Mononuclear cell (primary cell): ENCODE data around the gene ARID4A. TPM values are rescaled to one million over a fixed set of nuclear protein-coding genes. Genes with fewer than 3 reads are reported as not detected.
A peak's percentile ranks its signal among the peaks of the same experiment; 100 is the strongest.
"Not testable (repeated sequence)": the region's sequence is repeated elsewhere in the genome, so short reads cannot be mapped to it uniquely, and the experiment has no call there.

Source experiments
- H3K27me3 ChIP-seq: 2 replicates; pipeline ENCODE4 v1.6.0; 2011; ENCODE audit warnings: low read length, control low read depth; ENCODE audit not compliant: insufficient read depth
- H3K4me1 ChIP-seq: 2 replicates; pipeline ENCODE4 v1.5.1; 2011; ENCODE audit warnings: mild to moderate bottlenecking, low read length, control low read depth; ENCODE audit not compliant: insufficient read depth
- H3K4me3 ChIP-seq: 2 replicates; pipeline ENCODE4 v1.5.1; 2011; ENCODE audit warnings: mild to moderate bottlenecking, low read length, moderate library complexity
- H3K9me3 ChIP-seq: 2 replicates; pipeline ENCODE4 v1.5.1; 2011; ENCODE audit warnings: low read depth, mild to moderate bottlenecking, control low read depth, low read length
- total RNA-seq: library from RNA; depleted of rRNA; stranded (reverse); fragments of >200 nt; gene quantifications from one replicate; pipeline ENCODE4 v1.2.3, GENCODE V29; 2012

ARID4A gene, protein sequence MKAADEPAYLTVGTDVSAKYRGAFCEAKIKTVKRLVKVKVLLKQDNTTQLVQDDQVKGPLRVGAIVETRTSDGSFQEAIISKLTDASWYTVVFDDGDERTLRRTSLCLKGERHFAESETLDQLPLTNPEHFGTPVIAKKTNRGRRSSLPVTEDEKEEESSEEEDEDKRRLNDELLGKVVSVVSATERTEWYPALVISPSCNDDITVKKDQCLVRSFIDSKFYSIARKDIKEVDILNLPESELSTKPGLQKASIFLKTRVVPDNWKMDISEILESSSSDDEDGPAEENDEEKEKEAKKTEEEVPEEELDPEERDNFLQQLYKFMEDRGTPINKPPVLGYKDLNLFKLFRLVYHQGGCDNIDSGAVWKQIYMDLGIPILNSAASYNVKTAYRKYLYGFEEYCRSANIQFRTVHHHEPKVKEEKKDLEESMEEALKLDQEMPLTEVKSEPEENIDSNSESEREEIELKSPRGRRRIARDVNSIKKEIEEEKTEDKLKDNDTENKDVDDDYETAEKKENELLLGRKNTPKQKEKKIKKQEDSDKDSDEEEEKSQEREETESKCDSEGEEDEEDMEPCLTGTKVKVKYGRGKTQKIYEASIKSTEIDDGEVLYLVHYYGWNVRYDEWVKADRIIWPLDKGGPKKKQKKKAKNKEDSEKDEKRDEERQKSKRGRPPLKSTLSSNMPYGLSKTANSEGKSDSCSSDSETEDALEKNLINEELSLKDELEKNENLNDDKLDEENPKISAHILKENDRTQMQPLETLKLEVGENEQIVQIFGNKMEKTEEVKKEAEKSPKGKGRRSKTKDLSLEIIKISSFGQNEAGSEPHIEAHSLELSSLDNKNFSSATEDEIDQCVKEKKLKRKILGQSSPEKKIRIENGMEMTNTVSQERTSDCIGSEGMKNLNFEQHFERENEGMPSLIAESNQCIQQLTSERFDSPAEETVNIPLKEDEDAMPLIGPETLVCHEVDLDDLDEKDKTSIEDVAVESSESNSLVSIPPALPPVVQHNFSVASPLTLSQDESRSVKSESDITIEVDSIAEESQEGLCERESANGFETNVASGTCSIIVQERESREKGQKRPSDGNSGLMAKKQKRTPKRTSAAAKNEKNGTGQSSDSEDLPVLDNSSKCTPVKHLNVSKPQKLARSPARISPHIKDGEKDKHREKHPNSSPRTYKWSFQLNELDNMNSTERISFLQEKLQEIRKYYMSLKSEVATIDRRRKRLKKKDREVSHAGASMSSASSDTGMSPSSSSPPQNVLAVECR
- 58.0 TPM for total RNA-seq

DNA sequence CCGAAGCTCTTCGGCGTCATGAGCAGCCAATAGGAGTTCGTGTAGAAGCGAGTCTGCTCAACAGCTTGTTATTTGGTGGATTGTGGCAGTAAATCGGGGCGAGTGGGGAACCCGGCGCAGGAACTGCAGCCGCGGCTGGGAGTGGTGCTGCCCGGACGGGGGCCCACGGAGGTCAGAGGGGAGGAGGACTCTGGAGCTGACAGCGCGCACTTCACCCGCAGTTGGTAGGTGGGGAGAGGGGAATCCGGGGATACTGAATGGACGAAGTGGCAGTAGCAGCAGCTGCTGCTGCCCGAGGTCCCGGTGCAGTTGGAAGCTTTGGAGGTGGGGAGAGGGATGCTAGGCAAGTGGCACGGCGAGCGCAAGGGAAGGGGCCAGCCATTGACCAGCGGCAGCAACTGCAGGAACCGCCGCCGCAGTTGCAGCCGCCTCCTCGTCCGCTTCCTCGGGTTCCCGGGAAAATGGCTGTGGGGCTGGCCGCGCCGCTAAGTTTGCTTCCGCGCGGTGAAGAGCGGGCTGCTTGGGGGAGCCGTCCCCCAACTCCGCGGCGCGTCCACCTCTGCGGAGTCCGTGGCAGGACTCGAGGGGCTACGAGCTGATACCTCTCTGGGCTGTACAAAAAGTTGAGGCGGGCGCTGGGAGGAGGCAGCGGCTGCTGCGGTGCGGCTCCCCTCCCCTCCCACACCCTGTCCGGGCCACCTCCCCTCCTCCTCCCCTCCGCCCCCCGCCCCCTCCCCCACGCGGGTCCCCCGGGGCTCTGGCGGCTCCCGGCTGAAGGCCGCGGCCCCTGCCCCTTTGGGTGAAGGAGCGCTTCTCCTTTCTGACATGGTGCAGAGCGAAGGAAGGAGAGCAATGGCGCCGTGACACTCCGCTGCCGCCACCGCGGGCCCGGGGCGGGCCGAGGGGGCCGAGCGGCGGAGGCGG is at the start of gene ARID4A:
ARID4A (plus strand) TSS at position 79 of the 924 bp plus-strand sequence. CDS start 1,300 bp downstream, outside the sequence.
- Histone ChIP-seq H3K4me3 (peak within 1 kb of the TSS; percentile 100), H3K4me1 (peaks cover 37% of the 10 kb centered on the region), H3K27me3 (no peaks in the 10 kb centered on the region), H3K9me3 (no peaks in the 10 kb centered on the region)

DNA sequence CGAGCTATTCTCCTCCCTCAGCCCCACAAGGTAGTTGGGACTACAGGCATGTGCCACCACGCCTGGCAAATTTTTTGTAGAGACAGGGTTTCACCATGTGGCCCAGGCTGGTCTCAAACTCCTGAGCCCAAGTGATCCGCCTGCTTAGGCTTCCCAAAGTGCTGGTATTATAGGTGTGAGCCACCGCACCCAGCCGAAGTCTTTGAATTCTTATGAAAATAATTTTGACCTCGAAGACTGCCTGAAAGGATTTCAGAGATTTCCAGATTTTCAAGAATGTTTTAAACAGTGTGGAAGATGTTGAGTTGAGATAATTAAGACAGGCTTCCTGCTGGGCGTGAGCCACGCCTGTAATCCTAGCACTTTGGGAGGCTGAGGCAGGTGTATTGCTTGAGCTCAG is 48.7 kb upstream of the ARID4A start:
- Histone ChIP-seq H3K4me3 (no peak overlapping the region), H3K9me3 (no peaks in the 10 kb centered on the region), H3K27me3 (no peaks in the 10 kb centered on the region), H3K4me1 (peaks cover 12% of the 10 kb centered on the region)

DNA sequence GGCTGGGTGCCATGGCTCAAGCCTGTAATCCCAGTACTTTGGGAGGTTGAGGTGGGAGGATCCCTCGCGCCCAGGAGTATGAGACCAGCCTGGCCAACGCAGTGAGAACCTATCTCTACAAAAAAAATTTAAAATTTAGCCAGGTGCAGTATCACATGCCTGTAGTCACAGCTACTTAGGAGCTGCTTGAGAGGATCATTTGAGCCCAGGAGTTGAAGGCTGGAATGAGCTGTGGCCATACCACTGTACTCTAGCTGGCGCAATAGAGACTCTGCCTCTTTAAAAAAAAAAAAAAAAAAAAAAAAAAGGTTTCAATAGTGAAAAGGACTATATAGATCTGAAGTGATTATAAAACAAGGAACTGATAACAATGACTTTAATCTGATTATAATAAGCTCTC is 40.2 kb upstream of the ARID4A start:
- no peaks in the 10 kb centered on the region for H3K9me3 ChIP-seq
- no peak overlapping the region for H3K4me3 ChIP-seq
- no peaks in the 10 kb centered on the region for H3K4me1 ChIP-seq
- no peaks in the 10 kb centered on the region for H3K27me3 ChIP-seq

DNA sequence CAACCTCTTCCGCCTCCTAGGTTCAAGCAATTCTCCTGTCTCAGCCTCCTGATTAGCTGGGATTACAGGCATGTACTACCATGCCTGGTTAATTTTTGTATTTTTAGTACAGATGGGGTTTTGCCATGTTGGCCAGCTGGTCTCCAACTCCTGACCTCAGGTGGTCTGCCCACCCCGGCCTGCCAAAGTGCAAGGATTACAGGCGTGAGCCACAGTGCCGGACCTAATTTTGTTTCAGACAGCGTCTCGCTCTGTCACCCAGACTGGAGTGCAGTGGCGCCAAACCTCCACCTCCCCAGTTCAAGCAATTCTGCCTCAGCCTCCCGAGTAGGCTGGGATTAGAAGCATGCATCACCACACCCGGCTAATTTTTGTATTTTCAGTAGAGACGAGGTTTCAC is 36.4 kb upstream of the ARID4A start:
- H3K4me3 ChIP-seq, H3K9me3 ChIP-seq, H3K27me3 ChIP-seq, H3K4me1 ChIP-seq: not testable (repeated sequence)

DNA sequence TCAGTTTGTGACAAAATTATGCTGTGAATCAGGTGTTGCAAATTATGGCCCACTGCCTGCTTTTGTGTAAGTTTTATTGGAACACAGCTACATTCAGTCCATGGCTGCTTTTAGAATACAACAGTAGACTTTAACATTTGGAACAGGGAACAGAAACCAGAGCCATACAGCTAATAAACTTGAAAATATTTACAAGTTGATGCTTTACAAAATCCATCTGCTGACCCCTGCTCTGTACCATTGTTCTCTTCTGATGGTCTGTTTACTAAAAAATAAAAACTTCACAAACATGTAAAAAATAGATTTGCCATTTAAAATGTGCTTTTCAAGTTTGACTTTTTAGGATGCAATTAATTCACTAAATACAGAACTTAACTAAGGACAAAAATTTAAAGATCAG is 33.0 kb upstream of the ARID4A start:
- H3K27me3 ChIP-seq, result no peaks in the 10 kb centered on the region
- H3K4me3 ChIP-seq, result no peak overlapping the region
- no peaks in the 10 kb centered on the region for H3K4me1 ChIP-seq
- H3K9me3 ChIP-seq, result no peaks in the 10 kb centered on the region

DNA sequence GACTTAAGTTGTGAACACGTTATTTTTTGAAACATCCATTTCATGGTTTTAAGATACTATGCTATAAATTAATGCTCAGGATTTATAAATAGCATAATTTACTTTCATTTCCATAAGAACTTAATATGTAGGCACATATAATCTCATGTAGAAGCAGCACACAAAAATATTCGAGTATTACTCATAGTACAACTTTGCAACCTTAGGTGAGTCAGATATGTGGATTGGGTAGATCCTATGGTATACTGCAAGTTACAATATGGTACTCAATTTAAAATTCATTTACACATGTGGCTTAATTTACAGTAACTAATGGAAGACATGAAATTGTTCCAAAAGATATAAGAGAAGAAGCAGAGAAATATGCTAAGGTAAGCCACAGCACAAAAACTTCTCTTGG is 27.7 kb upstream of the ARID4A start:
- H3K9me3 ChIP-seq, result no peaks in the 10 kb centered on the region
- H3K4me3 ChIP-seq, result no peak overlapping the region
- no peaks in the 10 kb centered on the region for H3K27me3 ChIP-seq
- peaks cover 5% of the 10 kb centered on the region for H3K4me1 ChIP-seq

DNA sequence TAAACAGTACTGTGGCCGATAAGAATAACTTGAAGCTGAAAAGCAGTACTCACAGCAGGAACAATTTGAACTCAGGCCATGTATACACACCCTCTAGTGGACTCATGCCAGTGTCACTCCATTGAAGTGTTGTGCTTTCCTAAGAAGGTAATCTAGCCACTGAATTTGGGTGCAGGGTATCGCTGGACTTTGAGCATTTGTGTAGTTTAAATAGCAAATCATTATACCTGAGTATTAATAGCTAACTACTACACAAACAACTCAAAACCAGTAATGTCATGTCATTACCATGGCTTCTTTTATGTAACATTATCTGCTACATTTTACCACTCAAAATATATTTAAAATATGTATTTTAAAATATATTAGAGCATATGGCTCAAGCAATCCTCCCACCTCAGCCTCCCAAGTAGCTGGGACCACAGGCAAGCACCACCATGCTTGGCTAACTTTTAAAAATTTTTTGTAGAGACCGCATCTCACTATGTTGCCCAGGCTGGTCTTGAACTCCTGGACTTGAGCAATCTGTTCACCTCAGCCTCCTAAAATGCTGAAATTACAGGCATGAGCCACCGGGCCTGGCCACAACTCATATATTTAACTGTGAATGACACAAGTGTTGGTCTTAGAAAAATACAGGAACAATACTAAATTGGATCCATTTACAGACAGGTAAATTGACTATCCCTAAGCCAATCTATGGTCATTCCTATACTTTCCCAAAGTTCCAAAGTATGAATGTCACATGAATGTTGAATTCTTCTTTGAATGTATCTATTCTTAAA is 25.6 kb upstream of the ARID4A start:
- Histone ChIP-seq H3K9me3 (no peaks in the 10 kb centered on the region), H3K4me1 (peaks cover 8% of the 10 kb centered on the region), H3K4me3 (no peak overlapping the region), H3K27me3 (no peaks in the 10 kb centered on the region)

DNA sequence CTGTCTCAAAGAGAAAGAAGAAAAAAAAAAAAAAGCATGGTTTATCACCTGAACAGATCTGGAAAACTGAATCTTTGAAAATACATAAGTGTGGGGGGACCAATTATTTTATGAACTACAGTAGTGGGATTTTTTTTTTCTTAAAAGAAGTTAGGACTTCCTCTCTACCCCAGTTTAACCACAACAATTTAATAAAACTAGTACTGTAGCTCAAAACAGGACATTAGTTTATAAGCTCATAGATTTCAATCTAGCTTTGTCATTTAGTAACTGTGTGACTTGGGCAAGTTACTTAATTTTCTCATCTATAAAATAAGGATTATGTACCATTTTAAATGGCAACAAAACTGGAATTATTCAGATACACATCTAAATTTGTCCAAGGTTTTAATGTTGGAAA is 23.5 kb upstream of the ARID4A start:
- Histone ChIP-seq H3K9me3 (no peaks in the 10 kb centered on the region), H3K27me3 (no peaks in the 10 kb centered on the region), H3K4me1 (peaks cover 8% of the 10 kb centered on the region), H3K4me3 (no peak overlapping the region)

DNA sequence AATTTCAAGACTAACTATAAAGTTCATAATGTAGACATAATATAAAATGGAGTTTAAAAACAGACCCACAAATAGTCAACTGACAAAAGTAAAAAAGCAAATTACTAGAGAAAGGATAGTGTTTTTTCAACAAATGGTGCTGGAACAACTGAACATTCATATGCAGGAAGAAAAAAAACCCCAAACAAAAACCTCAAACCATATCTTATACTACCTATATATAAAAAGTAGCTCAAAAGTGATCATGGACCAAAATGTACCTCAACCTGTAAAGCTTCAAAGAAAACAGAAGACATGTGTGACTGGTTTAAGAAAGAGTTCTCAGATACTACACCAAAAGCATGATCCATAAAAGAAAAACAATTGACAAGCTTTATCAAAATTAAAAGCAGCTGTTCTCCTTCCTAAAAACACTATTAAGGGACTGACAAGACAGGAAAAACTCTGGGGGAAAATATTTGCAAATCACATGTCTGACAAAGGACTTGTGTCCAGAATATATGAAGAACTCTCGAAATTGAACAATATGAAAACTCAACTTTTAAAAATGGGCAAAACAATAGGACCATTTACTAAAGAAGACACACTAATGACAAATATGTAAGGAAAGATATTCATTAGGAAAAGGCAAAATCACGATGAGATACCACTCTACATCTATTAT is 22.7 kb upstream of the ARID4A start:
- Histone ChIP-seq H3K27me3 (no peaks in the 10 kb centered on the region), H3K4me3 (no peak overlapping the region), H3K9me3 (no peaks in the 10 kb centered on the region), H3K4me1 (peaks cover 12% of the 10 kb centered on the region)

DNA sequence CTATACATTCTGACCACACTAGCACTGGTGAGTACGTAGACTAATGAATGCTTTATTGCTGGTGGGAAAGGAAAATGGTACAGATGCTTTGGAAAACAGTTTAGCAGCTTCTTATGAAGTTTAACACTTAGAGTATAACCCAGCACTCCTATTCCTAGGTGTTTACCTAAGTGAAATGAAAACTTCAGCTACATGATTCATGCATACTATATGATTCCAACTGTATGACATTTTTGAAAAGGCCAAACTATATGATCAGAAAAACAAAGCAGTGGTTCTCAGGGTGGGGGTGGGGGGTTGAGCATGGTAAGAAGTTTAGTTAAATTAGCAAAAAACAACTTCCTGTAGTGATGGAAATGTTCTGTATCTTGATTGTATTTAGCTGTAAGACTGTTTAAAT is 22.1 kb upstream of the ARID4A start:
- Histone ChIP-seq H3K4me3 (no peak overlapping the region), H3K4me1 (peaks cover 16% of the 10 kb centered on the region), H3K27me3 (no peaks in the 10 kb centered on the region), H3K9me3 (no peaks in the 10 kb centered on the region)

DNA sequence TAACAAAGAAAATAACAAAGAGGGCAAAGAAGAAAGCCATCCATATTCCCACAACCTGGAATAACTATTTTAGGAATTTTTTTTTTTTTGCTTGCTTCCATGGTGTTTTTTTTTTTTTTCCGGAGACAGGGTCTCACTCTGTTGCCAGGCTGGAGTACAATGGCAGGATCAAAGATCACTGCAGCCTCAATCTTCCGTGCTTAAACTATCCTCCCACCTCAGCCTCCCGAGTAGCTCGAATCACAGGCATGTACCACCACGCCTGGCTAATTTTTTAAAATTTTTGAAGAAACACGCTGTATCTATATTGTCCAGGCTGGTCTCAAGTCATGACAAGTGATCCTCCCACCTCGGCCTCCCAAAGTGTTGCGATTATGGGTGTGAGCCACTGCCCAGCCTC is 20.2 kb upstream of the ARID4A start:
- Histone ChIP-seq H3K9me3 (no peaks in the 10 kb centered on the region), H3K4me3 (no peak overlapping the region), H3K4me1 (peaks cover 28% of the 10 kb centered on the region), H3K27me3 (no peaks in the 10 kb centered on the region)

DNA sequence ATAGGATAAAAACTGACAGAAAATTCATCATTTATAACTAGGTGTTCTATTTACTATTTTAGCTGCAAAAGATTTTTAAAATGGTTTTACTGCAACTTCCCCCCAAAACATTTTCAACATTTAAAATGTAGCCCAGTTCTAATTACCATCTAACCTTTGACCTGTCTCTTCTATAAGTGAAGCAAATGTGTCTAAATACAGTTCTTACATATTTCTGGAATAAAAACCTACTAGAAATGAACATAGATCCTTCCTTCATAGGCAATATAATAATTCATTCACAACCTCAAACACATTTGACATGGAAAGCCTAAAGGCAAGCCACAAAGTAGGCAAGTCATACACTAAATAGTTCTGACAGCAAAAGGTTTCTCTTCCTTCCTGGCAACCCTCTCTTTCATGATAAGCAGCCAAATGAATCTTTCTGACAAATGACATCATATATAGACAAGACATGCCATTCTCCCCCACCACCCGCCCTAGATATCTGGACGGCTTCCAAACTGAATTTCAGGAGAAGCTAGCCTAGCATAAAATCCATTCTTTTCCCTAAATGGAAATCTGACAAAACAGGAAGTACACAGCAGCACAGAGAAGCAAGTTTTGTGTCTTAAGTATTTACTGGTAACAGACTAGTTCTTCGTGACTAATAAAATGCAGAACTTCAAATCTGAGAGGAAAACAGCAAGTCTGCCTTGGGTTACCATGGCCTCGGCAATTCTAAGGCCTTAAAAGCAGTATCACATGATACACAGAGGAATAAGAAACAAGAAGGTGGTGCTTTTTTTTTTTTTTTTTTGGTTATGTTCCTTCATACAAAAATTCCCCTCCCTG is 17.2 kb upstream of the ARID4A start:
- H3K27me3 ChIP-seq, result no peaks in the 10 kb centered on the region
- H3K9me3 ChIP-seq, result no peaks in the 10 kb centered on the region
- H3K4me3 ChIP-seq, result no peak overlapping the region
- peaks cover 23% of the 10 kb centered on the region for H3K4me1 ChIP-seq
